COLO668 (cell line): ENCODE measurements around the gene TSEN15.
"Not testable (repeated sequence)": the region's sequence is repeated elsewhere in the genome, so short reads cannot be mapped to it uniquely, and the experiment has no call there.

Experiments used
- DNase-seq: peaks from one replicate; lab custom pipeline; 2025; ENCODE audit not compliant: unreplicated experiment; lab: John Stamatoyannopoulos, UW

Gene TSEN15

DNA sequence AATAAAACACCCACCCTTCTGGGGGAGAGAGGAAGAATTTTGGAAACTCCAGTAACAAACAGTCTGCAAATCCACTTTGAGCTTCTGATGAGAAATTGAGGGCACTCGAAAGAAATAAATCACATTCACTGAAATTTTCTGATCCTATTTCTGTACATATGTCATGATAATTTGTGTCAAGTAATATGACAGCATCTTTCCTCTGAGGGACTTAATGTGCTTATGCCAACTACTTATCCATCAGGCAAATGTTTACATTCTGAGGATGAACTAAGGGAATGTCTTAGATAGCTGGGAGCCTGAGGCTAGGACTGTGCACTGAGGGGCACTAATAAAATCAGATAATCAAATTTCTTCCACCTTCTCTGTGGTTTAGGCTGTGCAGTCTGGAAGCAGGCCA, 44.5 kb downstream of the TSEN15 start:
- DNase-seq, result no peak

DNA sequence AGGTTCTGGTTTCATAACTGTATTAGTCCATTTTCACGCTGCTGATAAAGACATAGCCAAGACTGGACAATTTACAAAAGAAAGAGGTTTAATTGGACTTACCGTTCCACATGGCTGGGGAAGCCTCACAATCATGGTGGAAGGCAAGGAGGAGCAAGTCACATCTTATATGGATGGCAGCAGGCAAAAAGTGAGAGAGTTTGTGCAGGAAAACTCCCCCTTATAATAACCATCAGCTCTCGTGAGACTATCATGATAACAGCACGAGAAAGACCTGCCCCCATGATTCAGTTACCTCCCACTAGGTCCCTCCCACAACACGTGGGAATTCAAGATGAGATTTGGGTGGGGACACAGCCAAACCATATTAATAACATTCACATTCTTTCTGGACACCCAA, 45.0 kb downstream of the TSEN15 start:
- DNase-seq, result not testable (repeated sequence)

DNA sequence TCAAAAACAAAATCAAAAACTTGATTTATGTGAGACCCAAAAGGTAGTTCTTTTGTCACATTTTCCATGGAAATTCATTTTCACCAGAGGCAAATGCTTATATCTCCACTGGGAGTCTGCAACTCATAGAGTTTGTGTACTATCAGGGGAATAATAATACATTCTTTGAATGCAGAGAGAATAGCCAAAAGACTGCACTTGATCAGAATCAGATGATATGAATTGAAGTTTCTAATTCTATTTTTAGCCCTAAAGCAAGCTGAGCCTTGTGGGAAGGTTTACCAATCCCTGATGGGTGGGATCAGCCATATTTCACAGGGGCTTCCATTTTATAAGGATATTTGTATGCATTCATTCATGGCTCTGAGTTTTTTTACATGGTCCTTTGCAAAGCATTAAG, 49.6 kb downstream of the TSEN15 start:
- no peak for DNase-seq

DNA sequence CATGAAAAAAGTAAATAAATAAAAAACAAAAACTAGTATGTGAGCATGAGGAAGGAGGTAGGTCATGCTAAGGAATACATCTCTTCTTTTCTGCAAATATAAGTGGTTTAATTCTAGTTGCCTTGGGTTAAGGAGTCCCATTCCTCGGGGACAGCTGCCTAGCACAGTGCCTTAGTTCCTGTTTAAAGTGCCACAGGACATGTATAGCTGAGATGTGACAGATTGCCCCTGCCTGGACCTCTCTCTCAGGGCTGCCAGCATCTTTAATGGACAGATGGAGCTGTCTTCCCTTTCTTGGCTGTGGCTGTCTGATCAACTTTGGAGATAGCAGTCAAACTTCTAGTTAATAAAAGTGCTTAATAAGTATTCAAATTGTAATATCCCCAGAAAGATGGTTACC, 50.0 kb downstream of the TSEN15 start:
- DNase-seq, result no peak

- DNase-seq, result no peak
Measured at GRCh38 chr1:184110272-184111204, 59.0 kb downstream of the TSEN15 start.

- DNase-seq, result no peak
Measured at GRCh38 chr1:184112176-184112948, 60.8 kb downstream of the TSEN15 start.

- DNase-seq, result no peak
Measured at GRCh38 chr1:184113251-184113650, 61.7 kb downstream of the TSEN15 start.

DNA sequence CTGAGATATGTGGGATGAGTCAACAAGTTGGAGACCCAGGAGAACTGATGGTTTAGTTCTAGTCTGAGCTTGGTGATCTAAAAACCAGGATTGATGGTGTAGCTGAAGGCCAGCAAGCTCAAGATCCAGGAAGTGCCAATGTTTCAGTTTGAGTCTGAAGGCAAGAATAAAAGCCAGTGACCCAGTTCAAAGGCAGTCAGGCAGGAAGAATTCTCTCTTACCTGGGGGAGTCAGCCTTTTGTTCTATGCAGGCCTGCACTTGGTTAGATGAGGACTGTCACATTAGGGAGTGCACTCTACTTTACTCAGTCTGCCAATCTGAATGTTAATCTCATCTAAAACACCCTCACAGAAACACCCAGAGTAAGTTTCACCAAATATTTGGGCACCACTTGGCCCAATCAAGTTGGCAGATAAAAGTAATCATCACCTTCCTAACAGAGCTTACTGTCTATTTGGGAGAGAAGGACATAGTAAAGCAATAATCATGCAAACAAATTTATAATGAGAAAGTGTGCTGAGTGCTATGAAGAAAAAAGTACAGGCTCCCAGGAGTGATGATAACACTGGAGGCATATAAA, 63.4 kb downstream of the TSEN15 start:
- DNase-seq, result no peak

DNA sequence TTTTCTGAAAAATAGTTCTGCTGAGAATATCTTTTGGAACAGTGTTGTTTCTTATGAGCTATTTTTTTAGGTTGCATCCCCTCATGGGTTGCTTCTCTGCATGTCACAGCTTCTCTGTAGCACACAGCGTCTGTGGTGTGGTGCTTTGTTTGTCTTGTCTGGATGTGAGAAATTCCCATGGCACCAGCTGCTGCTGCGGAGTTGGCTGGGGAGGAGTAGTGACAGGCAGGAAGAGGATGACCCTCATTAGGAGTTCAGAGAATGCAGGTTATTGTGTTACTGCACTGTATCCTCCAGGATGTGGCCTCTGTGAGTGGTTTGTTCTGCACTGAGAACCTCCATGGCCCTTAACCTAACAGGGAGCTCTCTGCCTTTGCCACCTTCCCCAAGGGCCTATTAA, 64.8 kb downstream of the TSEN15 start:
- DNase-seq, result peak; percentile 33

GRCh38 chr1:184118046-184118445, 66.5 kb downstream of the TSEN15 start:
- DNase-seq, result peak; percentile 13
